ENCODE measurements around the gene NDUFB10. TPM values are rescaled to one million over a fixed set of nuclear protein-coding genes. Genes with fewer than 3 reads are reported as not detected.

Gene NDUFB10
- total and polyA plus RNA-seq, 12 donors = 375 to 1,046 (median 590) TPM

DNA sequence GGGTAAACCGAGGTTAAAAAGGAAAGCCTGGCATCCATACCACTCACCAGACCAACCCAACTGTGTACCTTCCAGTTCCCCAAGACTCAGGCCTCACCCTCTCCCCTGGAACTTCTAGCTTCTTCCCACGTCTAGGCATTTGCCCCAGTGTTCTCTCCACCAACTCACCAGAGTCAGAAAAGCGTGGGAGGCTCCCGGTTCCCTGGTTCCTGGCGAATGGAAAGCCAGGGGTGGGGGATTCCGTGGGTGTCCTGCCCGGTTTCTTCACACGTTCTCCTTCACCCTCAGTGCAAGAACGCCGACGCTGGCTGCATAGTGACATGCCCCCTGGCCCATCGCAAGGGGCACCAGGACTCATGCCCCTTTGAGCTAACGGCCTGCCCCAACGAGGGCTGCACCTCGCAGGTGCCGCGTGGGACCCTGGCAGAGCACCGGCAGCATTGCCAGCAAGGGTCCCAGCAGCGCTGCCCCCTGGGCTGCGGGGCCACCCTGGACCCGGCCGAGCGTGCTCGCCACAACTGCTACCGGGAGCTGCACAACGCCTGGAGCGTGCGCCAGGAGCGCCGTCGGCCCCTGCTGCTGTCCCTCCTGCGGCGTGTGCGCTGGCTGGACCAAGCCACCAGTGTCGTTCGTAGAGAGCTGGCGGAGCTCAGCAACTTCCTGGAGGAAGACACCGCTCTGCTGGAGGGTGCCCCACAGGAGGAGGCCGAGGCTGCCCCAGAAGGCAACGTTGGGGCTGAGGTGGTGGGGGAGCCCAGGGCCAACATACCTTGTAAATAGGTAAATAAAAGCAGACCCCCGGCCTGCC lies 9.0 kb downstream of the NDUFB10 start:
- Histone ChIP-seq H3K27ac (no peak overlapping the region), H3K36me3 (peaks cover 0 to 6% (median 3%) of the 10 kb centered on the region in 9 donors), H3K9me3 (no peaks in the 10 kb centered on the region), H3K4me1 (peaks cover 18 to 44% (median 38%) of the 10 kb centered on the region in 9 donors), H3K4me3 (no peak overlapping the region), H3K27me3 (no peaks in the 10 kb centered on the region)
- WGBS, 2 donors = 88% methylated on average over 41 of the region's 41 CpGs
- ATAC-seq (no peak), DNase-seq (no peak)
- intact Hi-C loops (cut with DNase I) = no loop called here
- TF ChIP-seq, protein P1, sequence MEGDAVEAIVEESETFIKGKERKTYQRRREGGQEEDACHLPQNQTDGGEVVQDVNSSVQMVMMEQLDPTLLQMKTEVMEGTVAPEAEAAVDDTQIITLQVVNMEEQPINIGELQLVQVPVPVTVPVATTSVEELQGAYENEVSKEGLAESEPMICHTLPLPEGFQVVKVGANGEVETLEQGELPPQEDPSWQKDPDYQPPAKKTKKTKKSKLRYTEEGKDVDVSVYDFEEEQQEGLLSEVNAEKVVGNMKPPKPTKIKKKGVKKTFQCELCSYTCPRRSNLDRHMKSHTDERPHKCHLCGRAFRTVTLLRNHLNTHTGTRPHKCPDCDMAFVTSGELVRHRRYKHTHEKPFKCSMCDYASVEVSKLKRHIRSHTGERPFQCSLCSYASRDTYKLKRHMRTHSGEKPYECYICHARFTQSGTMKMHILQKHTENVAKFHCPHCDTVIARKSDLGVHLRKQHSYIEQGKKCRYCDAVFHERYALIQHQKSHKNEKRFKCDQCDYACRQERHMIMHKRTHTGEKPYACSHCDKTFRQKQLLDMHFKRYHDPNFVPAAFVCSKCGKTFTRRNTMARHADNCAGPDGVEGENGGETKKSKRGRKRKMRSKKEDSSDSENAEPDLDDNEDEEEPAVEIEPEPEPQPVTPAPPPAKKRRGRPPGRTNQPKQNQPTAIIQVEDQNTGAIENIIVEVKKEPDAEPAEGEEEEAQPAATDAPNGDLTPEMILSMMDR (IDR thresholded peaks at IDR 0.05) = no peak

DNA sequence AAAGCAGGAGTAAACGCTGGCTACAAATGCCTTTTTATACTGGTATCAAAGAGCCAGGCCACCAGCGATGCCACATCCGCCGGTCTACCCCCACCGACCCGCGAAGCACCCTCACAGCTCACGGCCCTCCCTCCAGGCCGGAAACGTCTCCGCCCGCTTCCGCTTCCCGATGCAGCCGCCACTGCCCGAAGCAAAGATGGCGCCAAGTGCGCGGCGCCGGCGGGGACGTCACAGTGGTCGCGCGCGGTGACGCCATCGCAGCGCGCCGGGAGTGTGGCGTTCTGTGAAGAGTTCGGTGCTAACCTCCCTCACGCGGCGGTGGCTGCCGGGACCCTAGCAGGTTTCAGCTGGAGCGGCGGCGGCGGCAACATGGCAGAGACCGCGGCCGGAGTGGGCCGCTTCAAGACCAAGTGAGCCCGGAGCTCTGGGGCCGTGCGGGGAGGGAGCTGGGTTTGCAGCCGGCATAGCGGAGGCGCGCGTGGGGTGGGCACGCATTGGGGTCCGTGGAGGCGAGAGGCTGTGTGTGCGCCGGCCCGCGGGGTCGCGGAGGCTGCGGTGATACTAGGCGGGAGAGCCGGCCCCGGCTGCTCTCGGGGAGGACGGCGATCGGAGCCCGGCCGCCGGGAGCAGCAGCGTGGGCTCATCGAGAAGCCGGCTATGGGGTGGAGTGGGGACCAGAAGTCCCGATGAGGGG lies 12.6 kb downstream of the NDUFB10 start, which contains the start of gene TBL3:
Gene TBL3 (plus strand): TSS at position 258 of the 694 bp plus-strand sequence. CDS start 112 bp downstream, at position 370.
- ATAC-seq (peak; percentile 87 to 97 (median 96)), DNase-seq (peak; percentile 93 to 94)
- Histone ChIP-seq H3K27me3 (peaks cover 0 to 22% (median 10%) of the 10 kb centered on the region in 7 donors), H3K4me1 (peaks cover 12 to 32% (median 21%) of the 10 kb centered on the region in 9 donors), H3K27ac (peak within 1 kb of the TSS; percentile 62 to 98 (median 88)), H3K9me3 (no peaks in the 10 kb centered on the region), H3K4me3 (peak within 1 kb of the TSS; percentile 78 to 100 (median 91)), H3K36me3 (peaks cover 11 to 33% (median 28%) of the 10 kb centered on the region in 9 donors)
- TF ChIP-seq, protein P1 (IDR thresholded peaks at IDR 0.05) = no peak
- intact Hi-C loops (cut with DNase I) = no loop called here
- WGBS, 2 donors = 0% methylated on average over 72 to 78 of the region's 78 CpGs

DNA sequence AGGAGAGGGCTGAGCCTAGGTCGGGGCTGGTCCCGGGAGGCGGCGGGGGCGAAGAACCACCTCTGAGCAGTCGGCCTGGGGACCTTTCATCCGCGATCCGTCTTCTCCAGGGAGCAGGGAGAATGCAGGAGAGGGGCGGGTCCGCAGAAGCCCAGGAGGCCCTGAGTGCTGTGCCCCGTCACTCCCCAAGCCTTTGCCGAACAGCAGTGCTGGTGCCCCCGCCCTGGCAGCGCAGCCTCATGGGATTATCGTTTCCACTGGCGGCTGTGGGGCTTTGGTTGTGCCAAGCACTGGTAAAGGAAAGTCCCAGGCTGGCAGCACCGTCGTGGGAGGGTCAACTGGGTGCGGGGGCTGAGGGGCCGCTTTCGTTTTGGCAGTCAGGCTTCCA lies 13.1 kb downstream of the NDUFB10 start:
- DNase-seq (no peak), ATAC-seq (peak in 1 of 8 donors; percentile 1)
- WGBS, 2 donors = 3 to 4% methylated on average over 22 of the region's 22 CpGs
- TF ChIP-seq, protein P1 (IDR thresholded peaks at IDR 0.05) = no peak
- intact Hi-C loops (cut with DNase I) = no loop called here
- Histone ChIP-seq H3K36me3 (peaks cover 12 to 38% (median 33%) of the 10 kb centered on the region in 9 donors), H3K4me3 (peak overlapping the region; percentile 78 to 100 (median 91)), H3K9me3 (no peaks in the 10 kb centered on the region), H3K4me1 (peaks cover 12 to 32% (median 21%) of the 10 kb centered on the region in 9 donors), H3K27me3 (peaks cover 0 to 26% (median 16%) of the 10 kb centered on the region in 7 donors), H3K27ac (peak overlapping the region in 6 of 10 donors; percentile 84 to 98 (median 88))

DNA sequence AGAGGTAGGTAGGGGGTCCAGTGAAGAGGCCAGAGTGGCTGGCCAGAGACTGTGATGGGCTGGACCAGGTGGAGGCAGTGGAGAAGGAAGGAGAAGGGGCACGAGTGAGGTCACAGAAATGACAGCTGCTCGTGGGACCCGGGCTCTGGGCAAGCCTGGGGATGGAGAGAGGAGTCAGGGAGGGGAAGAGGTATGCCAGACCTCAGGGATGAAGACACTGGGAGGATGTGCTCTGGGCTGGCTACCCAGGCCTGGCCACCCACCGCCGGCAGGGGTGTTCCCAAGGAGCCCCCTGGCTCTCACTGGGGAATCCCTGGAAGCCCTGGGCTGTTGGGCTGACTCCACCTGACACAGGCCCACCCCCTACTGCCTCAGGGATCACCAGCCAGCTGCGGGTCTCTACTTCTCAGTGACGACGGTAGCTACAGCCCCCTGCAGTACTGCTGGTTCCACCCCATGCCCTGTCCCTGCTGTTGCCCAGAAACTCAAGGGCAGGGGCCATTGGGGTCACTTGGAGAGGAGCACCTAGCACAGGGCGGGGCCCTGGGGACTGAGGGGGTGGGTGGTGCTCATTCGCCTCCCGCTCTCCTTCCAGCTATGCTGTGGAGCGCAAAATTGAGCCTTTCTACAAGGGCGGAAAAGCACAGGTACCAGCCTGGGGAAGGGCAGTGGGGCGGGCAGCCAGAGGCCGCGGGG lies 14.3 kb downstream of the NDUFB10 start:
- ATAC-seq (no peak), DNase-seq (no peak)
- Histone ChIP-seq H3K4me1 (peaks cover 12 to 32% (median 21%) of the 10 kb centered on the region in 9 donors), H3K27me3 (peaks cover 1 to 38% (median 27%) of the 10 kb centered on the region in 7 donors), H3K9me3 (no peaks in the 10 kb centered on the region), H3K27ac (no peak overlapping the region), H3K36me3 (peaks cover 12 to 49% (median 44%) of the 10 kb centered on the region in 9 donors), H3K4me3 (peak overlapping the region in 1 of 10 donors; percentile 86)
- intact Hi-C loops (cut with DNase I) = no loop called here
- WGBS, 2 donors = 92% methylated on average over 14 to 16 of the region's 16 CpGs
- TF ChIP-seq, protein P1 (IDR thresholded peaks at IDR 0.05) = no peak
